Stimulated activated CD4-positive, alpha-beta T cell treated with anti-CD3 and anti-CD28 coated beads, Interleukin-12 subunit alpha, Interleukin-12 subunit beta, amount 100 ng/mL, for 4 hours (primary cell): Measurements from ENCODE around the gene BAHCC1.
A peak's percentile ranks its signal among the peaks of the same experiment; 100 is the strongest.

Experiments
- DNase-seq: peaks from one replicate; pipeline ENCODE4 v3.0.0-alpha.2; 2020

BAHCC1 gene

DNA sequence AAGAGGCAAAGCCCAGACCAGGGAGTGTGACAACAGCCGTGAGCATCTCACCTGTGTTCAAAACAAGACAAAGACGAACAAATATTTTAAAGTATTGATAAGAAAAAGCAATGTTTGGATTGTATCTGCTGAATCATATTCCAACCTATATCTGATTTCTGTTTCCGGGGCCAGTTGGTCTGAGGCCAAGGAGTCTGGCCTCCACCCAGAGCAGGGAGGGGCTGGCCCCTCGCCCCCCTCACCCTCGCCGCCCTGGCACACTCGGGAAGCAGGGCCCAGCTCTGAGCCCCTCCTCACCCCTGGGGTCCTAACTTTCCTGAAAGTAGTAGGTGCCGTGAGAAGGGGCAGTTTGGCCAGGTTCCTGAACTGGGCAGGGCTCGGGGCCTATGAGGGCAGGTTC is 69.3 kb downstream of the BAHCC1 start:
- no peak for DNase-seq

DNA sequence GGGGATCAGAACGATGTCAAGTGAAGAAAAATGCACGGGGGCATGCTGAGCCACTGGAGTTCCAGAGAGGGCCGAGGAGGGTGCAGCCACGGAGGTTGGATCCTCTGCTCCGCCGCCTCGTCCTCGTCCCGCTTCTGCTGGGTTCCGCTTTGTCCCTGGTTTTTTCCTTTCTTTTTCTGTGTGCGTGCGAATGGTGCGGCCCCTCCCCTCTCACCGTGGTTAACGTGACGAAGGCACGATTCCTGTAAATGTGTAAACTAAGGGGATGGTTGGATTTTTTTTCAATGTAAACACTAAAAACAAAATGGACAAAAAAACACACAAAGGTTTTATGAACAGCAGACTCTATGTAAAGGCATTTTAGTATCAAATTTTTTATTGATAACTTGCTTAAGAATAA is 70.7 kb downstream of the BAHCC1 start:
- no peak for DNase-seq

DNA sequence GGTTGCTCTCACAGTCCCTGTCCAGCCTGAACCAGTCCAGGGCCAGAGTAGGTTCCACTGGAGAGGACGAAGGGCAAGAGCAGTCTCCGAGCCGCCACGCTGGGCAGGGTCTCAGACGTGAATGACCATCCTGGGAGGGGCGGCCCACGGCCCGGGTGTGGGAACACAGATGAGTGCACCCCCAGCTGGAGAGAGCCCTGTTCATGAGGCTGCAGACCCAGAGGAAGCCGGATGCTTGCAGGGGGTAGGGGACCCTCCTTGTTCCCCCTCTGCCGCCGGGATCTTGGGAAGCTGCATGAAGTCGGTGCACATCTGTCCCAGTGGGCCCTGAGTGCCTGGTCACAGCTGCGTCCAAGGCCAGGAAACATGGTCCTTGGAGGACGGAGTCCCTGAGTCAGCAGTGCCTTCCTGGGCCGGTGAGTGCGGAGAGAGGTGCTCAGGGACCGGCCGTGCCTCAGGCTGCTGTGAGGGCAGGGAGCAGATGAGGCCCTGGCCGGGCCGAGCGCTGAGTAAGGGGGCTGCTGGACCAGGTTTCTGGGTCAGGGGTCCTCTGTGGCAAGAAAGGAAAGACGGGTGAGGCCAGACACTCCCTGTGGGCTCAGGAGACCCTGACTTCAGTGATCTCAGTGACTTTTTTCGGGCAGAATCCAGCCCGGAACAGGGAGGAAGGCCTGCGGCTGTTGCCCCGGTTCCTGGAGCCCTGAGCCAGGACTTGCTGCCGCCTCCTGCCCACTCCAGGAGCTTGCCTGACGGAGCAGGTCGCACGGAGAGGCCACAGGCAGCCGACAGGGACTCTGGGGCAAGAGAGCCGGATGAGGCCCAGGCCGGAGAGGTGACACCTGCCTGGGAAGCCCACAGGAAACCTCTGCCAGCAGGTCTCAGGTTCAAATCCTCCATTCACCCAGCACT is 71.6 kb downstream of the BAHCC1 start:
- no peak for DNase-seq

DNA sequence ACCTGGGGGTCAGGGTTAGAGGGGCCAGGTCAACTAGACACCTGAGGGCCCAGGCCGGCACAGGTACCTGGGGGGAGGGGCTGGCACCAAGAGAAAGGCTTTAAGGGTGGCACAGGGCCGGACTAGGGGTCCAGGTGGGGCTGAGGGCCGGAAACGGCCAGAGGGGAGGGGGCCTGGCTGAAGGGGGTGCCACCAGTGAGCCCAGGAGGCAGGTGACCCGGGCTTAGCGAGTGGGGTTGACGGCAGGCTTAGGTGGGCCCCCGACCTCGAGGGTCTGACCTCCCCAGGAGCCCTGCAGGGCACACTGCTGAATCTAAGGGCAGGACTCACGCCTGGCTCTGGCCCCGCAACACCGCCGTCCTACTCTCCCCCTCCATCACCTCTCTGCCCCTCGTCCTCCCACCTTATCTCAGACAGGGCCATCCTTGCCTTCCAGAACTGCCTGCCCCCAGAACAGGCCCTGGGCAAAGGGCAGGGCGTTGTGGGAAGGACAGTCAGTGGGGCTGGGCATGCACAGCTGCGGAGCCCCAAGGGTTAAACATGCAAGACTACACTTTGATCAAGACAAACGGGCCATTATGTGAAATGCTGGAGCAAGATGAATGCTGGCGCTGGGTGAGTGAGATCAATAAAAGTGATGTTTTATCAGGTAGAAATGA is 73.0 kb downstream of the BAHCC1 start:
- no peak for DNase-seq

DNA sequence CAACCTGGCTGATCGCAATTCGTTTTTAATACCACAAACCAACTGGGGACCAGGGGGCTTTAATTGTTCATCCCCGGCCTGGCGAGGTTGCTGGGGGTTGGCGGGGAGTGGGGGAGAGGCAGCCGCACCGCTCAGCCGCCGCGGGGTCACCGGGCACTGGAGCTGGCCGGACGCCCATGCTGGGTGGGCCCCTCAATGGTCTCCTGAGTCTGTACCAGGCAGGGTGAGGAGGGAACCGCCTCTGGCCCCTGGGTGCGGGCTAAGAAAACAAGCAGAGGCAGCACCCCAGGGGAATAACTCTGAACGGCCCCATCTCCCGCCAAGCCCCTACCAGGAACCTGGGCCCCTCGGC is 73.5 kb downstream of the BAHCC1 start:
- no peak for DNase-seq

DNA sequence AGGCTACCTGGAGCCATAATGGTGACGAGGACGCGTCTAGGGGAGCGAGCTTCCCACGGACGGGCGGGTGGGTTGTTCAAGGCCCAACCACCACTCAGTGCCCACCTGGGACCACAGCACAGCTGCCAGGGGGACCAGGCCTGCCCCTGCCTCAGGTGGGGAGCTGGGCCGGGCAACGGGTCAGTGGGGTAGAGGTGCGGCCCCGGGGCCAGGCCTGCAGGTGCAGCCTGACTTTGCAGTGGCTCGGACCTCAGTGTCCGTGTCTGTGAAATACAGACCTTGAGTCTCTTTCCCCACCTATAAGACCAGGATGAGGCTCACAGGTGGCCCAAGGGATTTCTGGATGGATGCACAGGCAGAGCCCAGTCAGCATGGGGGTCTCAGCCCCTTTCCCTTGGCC is 74.0 kb downstream of the BAHCC1 start:
- DNase-seq, result no peak

DNA sequence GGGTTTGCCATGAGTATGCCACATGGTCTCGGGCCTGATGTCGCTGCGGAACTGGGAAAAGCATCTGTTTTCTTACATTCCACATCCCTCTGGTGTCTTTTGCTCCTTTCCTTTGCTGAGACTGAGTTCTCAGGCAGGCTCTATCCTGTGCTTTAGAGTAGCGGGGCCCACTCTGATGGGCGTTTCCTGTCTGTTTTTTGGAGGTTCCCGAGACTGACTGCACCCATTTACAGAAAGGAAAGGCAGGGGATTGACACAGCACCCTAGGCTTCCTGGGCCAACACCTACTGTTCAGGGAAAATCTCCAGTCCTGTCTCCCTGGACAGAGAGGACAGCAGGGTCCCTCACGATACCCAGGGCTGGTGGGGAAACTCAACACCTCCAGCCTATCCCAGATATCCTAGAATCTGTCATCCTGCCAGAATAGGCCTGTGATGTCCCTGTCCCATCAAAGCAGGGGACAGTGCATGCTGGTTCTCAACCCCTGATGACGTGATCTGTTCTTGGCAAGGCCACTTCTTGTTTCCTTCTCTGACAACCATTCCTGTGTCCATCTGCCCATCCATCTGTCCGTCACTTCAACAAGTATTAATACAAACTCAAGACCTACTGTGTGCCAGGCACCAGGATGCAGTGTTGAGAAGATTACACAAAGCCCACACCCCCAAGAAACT is 75.2 kb downstream of the BAHCC1 start:
- no peak for DNase-seq

DNA sequence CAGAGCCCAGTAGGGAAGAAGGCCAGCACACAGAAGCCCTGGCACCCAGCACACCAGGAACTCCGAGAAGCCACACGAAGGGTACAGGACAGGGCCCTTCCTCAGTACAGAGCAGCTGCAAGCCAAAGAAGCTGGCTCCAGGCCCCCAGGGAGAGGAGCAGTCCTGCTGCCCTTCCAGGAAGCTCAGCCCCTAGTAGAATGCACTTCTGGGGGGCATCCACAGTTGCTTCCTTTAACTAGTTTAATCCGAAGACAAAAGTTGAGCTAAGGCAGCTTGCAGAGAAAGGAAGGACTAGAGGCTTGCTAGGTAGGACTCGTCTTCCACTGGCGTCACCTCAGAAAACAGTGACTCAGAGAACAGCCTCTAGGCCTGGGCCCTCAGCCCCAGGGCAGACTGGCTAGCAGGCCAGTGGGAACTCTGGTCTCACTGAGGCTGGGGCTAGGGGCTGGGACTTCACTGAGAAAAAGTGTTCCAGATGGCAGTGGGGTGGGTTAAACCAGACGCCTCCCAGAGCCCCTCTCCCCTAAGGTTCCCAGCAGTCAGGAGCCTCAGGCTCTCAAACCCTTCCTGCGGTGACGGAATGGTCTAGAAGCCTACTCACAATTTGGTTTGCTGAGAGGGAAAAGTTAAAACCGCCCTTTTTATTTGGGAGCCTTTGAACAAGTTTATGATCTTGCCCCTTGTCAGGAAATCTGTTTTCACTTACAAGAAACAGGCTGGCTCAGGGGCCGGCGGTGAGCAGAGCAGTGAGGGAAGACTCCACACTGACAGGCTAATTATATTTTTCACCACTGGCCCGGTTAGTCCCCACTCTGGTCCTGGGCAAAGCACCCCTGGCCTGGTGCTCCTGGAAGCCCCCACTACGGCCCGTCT is 75.9 kb downstream of the BAHCC1 start:
- no peak for DNase-seq

DNA sequence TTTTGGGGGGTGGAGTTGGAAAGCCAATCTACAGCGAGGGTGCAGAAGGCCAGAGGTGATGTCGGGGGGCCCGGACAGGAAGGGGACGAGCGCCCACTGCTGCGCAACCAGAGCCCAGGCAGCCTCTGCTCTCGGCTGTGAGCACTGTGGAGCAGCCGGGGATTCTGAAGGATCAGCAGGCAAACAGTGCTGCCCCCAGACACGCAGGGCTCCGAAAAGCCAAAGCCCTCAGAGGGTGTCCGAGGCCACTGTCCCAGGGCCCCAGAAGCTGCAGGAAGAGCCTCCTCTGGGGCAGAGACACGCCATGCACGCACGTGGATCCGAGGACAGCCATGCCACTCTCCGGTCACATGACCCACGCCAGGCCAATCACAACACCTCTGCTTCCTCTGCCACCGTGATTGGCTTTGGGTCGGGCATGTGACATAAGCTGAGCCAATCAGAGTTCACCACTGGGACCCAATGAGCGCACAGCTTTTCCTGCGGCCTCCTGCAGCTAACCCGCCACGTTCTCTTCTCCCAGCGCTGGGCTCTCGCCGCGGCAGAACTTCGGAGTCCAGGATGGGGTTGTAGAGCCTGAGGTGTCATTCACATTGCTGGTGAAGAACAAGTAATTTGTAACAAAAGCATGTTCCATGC is 76.7 kb downstream of the BAHCC1 start:
- DNase-seq, result no peak

DNA sequence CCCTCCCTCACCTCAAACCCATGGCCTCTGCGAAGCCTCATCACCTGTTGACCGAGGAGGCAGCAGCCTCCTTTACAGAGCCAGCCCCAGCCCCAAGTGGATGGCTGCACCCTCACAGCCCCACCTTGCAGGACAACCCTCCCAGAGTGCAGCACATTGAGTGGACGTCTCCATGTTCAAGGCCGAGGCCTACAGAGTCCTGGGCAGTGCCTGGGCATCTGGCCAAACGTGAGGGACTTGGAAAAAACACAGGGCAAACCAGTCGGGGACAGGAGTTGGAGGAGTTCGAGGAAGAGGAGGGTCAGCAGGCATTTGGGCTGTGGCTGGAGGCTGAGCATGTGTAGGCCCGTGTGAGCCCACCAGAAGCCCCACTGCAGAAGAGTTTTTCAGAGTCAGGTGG is 77.8 kb downstream of the BAHCC1 start:
- no peak for DNase-seq

DNA sequence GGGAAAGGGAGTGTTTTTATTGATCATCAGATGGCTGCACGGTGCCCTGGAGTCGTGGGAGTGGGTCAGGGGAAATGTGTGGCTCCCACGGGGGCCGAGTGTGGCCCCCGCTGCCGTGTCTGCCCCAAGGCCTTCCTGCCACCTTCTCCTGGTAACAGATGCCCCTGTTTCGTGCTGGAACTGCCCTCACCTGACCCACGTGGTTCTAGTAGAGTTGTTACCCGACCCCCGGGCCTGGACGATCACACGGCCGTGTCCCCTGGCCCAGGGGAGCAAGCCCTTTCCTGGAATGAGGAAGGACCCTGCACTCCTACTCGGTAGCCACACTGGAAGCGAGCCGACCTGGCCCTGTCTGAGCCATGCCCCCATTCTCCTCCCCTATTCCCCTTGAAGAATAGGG is 79.7 kb downstream of the BAHCC1 start:
- DNase-seq, result no peak

DNA sequence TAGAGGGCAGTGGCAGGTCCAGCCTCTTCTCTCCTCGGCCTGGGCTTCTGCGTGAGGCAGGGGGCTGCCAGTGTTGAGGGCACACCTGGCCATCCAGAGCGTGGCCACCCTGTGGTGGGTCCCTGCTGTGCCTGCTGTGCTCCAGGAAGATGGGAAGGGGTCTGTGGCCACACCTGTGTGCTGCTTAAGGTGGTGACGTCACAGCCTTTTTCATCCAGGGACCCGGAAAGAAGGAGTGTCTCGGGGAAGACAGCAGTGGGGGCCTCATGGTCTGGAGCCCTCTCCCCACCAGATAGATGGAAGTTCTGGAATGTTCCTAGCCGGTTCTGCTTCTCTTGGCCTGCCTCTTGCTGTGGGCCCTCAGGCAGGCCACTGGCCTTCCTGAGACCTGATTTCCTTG is 80.8 kb downstream of the BAHCC1 start:
- DNase-seq, result no peak

DNA sequence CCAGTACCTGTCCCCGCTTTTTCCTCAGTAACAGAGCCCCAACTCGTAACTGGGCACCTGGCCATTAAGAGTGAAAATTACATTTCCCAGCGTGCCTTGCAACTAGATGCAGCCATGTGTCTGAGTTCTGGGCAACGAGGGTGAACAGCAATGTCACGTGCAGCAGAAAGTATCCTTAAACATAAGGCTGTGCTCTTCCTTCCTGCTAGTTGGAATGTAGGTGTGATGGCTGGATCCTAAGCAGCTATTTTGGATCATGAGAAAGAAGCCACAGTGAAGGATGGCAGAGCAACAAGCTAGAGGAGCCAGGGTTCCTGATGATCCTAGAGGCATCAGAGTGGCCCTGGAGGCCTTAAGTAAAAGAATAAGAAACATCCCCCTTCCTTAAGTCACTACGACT is 81.4 kb downstream of the BAHCC1 start:
- DNase-seq, result no peak

DNA sequence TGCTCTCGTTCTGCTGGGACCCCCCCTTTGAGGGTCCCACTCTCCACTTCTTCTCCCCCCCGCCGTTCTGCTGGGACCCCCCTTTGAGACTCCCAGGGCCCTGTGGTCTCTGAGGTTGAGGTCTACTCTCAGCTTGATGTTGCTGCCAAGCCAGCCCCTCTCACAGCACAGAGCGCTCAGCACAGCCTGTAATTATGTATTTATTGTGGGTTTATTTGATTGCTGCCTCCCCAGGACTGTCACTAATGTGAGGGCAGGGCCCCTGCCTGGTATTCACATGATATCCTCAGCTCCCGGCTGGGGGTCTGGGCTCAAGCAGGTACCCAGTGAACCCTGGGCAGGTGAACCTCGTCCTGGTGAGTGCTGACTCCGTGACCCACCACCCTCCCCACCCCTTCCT is 81.9 kb downstream of the BAHCC1 start:
- no peak for DNase-seq

DNA sequence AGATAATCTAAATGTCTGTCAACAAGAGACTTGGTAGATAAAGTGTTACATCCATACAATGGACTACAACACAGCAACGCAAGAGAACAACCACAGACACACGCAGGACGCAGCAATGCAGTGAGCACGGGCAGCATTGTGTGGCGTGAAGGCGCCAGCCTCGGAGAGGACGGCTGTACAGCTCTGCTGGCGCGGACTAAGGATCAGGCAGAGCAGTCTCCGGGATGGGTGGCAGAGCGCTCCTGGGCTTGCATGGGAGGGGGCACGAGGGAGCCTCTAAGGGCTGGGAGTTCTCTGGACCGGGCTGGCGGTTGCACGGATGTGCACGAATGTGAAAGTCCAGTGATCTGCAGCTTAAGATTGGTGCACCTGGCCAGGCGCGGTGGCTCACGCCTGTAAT is 82.9 kb downstream of the BAHCC1 start:
- DNase-seq, result no peak

DNA sequence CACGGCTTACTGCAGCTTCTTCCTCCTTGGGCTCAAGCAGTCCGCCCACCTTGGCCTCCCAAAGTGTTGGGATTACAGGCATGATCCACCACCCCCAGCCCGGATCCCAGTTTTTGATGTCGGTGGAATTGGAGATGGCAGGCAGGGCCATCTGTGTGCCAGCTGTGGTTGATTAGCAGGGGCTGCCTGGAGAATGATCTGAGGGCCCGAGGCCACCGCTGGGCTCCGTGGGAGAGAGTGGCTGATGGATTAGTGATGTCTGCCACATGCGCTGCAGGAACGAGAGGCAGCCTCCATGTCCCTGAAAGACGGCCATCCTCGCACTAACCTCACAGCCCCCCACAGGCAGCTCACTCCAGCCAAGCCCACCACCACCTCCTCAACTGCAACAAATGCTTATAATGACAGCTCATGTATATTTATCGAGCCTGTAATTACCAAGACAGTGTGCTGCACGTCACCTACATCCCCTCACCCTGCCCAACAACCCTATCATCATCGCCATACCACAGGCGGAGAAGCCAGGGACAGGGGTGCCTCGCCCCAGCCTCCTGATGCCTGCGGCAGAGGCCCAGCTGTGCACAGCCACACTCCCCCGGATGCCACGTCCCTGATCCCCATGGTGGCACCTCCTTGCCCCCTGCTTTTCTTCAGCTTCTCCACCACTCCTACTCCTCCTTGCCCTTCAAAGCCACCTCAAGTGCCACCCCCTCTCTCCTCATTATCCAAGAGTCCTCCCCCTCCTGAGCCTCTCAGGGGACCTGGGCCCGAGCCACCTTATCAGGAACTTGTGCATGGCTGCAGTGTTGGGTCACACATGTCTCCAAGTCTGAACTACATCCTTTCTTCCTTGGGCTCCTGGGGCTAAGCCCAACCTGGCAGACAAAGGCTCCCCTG is 84.2 kb downstream of the BAHCC1 start:
- DNase-seq, result no peak

DNA sequence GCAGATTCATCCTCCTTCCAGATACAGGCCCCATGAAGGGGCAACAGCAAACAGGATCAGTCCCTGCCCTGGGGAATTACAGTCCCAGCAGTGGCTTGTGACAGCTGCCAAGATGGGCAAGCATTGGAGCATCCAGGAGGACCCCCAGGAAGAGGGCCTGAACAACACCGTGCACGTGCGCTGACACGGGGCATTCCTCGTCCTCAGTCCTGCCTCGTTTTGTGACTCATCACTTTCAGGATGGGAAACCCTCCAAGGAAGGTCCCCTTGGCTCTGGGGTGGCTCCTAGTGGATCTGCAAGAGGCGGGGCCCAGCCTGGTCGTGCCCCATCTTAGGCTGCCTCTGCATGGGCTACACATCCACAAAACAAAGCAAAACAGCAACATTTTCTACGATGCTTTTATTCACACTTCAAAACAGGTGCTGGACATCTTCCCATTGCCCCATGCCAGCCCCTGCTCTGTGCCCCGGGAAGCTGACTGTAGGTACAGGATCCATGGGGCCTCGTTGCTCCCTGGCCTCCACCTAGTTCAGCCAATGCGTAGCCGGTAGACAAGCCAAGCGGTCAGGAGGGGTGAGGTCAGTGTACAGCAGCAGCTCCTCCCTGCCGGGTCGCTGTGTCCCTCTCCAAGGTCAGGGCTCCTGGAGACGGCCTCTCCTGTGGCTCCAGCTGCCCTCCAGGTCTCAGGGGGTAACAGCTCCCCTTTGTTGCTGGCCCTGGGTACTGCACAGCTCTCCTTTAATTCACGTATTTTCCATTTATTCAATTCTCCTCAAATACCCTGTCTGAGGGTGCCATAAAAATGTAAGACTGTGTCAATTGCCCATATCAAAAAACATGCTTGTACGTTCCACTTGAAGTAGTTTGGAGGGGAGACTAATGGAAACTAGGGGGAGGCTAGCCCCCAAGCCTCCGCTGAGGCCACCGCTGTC is 85.1 kb downstream of the BAHCC1 start:
- DNase-seq, result no peak

DNA sequence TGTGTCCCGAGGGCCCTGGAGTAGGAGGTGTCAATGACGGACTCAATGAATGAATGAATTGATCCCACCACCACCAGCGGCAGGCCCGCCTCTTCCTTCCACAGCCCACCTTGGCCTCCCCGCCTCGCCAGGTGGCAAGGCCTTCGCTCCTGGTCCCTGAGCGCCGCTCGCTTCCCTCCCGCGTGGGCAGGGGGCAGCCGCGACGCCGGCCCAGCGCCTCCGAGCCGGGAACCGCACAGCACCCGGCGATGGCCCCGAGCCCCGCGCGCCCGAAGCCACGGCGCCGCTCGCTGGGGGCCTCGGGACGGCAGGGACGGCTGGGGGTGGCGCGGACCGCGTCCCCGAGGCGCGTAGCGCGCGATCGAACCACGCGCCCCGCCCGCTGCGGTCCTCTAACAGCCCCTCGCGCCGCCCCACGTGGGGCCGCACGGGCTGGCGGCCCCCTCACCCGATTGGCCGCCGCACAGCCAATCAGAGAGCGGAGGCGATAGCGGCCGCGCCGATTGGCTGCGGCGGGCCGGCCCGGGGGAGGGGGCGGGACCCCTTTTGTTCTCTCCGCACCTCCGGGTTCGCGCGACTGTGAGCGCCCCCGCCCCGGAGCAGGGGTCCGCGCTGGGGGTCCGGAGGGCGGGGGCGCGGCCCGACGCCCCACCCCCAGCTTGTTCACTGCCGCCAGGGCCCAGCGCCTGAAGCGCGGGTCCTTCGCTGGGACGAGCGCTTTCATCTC is 86.0 kb downstream of the BAHCC1 start:
- peak; percentile 53 for DNase-seq

DNA sequence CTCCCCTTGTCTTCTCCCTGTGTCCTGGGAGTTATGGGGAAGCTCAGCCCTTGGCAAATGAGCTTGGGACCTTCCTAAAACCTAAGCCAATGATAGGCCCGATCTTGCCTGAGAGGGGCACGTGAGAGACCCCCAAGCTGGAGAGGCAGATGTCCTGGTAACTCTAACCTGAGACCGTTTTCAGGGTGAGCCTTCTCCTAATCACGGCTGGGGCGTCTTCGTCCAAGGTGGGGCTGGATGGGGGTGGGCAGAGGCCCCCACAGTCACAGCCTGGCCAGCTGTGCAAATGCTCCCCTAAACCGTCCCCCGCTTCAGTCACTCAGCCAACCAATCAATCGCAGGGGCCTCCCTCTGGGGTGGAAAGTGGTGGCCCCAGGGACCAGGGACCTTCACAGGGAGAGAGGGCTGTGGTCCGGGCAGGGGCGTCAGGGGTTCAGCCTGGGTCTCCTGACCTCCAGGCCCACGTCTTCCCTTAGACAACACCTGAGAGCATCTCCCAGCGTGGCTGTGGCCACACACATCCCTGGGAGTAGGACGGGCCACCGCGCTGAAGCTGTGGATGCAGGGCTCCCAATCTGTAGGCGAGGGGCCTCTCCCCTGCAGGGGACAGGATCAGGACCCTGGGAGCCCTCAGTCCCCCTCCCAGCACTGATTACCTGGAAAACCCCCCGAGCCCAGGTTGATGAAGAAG is 86.7 kb downstream of the BAHCC1 start:
- DNase-seq, result no peak
